UCSD-AML1 (cell line): ENCODE measurements around the gene PARM1.

Experiments
- DNase-seq: peaks from one replicate; lab custom pipeline; 2025; ENCODE audit not compliant: unreplicated experiment; lab: John Stamatoyannopoulos, UW

Gene PARM1

DNA sequence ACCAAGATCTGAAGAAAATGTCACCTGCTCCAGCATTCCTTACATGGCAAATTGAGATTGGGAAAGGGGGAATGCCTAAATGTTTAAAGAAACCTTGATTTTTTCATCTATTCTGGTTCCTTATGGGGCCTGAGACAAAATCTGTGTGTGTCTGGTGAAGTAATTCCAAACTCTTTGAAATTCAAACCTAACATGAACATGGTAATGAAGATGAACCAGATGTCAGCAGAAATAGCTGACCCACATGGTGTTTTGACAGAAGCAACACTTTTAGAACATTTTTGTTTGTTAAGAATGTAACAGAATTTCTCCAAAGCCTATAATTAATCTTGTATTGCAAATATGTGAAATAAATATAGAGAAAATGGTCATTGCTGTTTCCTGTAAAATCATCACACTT is 133.0 kb downstream of the PARM1 start:
- DNase-seq: no peak

DNA sequence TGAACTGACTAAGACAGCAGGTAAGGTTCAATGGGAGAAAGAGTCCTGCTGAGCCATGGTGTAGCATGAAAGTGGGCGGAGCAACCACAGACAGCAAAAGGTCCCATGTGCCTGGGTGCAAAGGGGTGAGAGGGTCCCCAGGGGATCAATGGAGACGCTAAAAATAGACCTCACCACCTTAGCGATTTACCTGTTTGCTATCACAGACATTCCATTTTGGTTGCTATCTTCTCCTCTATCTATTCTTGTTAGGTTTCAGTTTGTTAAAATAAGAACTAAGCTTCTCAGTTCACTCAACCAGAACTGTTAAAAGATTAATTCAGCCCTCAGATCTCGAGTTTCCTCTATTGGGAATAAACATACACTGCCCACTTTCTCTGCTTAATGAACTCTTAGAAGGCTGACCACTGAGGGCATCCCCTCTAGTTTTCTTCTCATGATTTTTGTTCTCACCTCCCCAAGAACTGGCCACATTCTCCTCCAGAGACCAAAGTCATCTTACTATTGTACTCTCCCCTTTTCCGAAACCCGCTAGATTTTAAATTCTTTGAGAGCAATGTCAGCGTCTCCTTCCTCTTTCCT is 136.7 kb downstream of the PARM1 start:
- no peak for DNase-seq

- no peak for DNase-seq
Measured at GRCh38 chr4:75071317-75071716, 138.4 kb downstream of the PARM1 start.

DNA sequence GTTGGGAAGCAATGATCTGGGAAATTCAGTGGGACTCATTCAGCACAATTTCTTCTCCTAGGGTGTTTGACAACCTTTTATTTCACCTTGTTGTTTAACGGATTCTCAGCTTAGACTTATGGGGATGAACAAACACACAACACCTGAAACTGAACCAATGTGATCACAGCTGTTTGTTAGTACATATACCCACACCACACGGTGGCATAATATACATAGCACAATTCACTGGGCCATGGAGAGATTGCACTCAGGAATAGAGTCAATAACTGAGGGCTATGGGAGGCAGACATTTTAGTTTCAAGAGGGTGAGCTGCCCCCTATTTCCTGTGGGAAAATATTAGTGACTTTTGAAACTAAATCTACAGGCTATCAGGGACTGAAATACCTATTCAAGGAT is 148.0 kb downstream of the PARM1 start:
- DNase-seq: no peak

DNA sequence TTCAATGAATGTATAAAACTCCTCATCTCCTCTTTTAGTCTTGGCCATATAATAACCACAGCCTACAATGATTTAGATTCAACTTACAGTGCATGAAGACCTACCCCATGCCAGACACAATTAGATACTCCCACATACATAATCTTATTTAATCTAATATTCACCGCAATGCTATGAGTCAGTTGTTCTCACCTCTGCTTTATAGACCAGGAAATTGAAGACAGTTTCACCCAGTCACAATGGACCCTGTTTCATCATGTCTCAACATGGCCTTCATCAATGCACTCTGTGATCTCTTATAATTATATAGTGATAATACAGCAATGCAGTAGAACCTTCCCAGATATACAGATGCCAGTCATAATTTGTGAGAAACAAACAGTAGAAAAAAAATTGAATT is 148.6 kb downstream of the PARM1 start:
- no peak for DNase-seq

DNA sequence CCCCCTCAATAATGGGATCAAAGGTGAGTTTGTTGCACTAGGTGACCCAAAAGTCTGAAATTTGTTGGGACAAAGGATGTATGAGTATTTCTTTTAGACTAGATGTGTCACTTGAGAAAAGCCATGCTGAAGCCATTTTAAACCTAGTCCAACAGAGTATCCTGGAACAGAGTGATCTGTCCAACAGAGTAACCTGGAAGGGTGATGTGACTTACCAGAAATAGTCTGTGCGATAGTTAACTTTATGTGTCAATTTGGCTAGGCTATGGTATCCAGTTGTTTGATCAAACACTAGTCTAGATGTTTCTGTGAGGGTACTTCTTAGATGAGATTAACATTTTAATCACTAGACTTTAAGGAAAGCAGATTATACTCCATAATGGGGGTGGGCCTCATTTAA is 154.5 kb downstream of the PARM1 start:
- no peak for DNase-seq

GRCh38 chr4:75087865-75088264 is 154.9 kb downstream of the PARM1 start:
- DNase-seq: no peak

DNA sequence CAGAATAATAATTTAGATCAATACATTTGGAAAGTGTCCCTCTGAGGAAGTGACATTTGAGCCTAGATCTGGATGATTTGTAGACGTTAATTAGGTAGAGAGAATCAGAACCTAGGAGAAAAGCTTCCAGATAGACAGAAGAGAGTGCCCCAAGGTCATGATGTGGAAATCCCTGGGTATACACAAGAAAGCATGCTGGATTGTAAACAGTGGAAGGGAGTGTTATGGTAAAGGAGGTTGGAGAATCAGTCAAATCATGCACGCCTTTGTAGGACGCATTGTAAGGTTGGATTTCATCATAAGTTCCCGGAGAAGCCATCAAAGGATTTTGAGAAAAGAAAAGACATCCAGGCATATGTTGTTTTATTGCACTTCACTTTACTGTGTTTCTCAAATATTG is 156.3 kb downstream of the PARM1 start:
- DNase-seq: no peak

DNA sequence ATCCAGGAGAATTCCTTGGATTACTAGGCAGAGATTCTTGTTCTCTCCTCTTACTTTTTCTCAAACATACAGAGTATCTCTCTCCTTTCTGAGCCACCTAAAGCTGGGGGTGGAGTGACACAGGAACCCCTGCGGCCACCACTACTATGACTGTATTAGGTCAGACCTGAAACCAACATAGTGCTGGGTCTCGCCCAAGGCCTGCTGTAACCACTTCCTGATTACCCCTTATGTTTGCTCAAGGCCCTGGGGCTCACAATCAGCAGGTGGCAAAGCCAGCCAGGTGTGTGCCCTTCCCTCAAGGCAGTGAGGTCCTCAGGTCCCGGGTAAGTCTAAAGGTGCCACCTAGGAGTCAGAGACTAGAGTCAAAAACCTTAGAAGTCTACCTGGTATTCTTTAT is 166.4 kb downstream of the PARM1 start:
- DNase-seq: no peak
